A549 (cell line): ENCODE data around the gene SLIT1.

Experiments used
- CBX8 ChIP-seq: fragments of 200-600 bp; sonication (generic); IDR thresholded peaks from 2 replicates; pipeline ENCODE4 v1.6.1; 2016
- EHMT2 ChIP-seq: fragments of 200-600 bp; sonication (generic); IDR thresholded peaks from 2 replicates; pipeline ENCODE4 v1.6.1; 2016; ENCODE audit warnings: antibody characterized with exemption, low read depth, mild to moderate bottlenecking, moderate library complexity
- ESRRA ChIP-seq: fragments of 150-350 bp; IDR thresholded peaks from 2 replicates; pipeline ENCODE4 v1.6.1; 2014; ENCODE audit warnings: mild to moderate bottlenecking, low read length, borderline replicate concordance
- POLR2A ChIP-seq: IDR thresholded peaks from 2 replicates; pipeline ENCODE4 v1.6.1; 2012; ENCODE audit warnings: mild to moderate bottlenecking, low read length
- RARB ChIP-seq: fragments of 250-450 bp; sonication (Bioruptor Pico); IDR thresholded peaks from 2 replicates; pipeline ENCODE4 v1.8.0; 2021; ENCODE audit warnings: mild to moderate bottlenecking, moderate library complexity
- RCOR1 ChIP-seq: fragments of 150-350 bp; IDR thresholded peaks from 2 replicates; pipeline ENCODE4 v1.6.1; 2014; ENCODE audit warnings: antibody characterized with exemption, low read length, low read depth
- TFCP2L1 ChIP-seq: fragments of 250-450 bp; sonication (Bioruptor Pico); IDR thresholded peaks from 2 replicates; pipeline ENCODE4 v1.5.0; 2021; ENCODE audit warnings: mild to moderate bottlenecking
- TF ChIP-seq, protein P1 (sequence below): fragments of 200-600 bp; sonication (generic); IDR thresholded peaks from 2 replicates; pipeline ENCODE4 v1.6.1; 2016; ENCODE audit warnings: antibody characterized with exemption, mild to moderate bottlenecking, moderate library complexity
- TF ChIP-seq, protein P2 (sequence below): fragments of >200 bp; sonication (Bioruptor Twin); formaldehyde crosslinking; IDR thresholded peaks from 3 replicates; pipeline ENCODE4 v1.5.1; 2016
- TF ChIP-seq, protein P3 (sequence below): fragments of >200 bp; sonication (Bioruptor Twin); formaldehyde crosslinking; IDR thresholded peaks from 3 replicates; pipeline ENCODE4 v1.6.1; 2016

DNA sequence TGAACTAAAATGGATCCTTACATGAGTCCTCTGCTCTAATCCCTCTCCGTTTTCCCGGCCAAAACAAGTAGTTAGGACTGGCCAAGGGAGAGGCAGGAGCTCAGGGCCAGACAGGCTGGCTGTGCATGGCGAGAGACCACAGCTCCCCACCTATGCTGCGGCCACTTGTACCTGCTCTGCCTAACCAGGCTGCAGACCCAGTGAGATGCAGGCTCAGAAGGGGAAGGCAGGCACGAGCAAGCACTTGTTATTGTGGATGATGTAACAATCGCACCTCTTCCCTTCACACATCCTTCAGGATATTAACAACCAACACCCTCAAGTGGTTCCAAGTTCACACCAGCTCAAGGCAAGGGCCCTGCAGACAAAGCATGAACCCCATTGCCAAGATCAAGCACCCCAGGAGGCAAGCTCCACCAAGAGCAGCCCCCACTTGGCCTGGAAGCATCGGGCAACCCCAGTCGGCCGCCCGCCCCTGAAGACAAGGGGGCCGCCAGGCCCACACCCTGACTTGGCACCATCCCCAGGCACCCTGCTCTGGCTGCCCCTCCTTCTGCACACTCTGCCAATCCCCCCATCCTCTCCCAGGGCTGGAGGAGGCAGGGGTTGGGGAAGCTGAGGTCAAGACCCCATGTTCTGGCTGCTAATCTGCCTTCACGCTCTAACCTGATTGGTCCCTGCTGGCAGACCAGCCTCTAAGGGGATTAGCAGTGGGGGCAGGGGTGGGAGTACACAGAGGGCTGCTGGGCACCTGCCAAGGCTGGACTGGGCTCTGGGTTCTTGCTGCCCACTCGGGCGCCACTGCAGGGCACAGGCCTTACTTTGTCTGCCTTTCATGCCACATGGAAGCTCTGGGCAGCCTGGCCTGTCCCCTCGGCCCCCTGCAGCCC, 111.3 kb downstream of the SLIT1 start:
- TF ChIP-seq, protein P1, sequence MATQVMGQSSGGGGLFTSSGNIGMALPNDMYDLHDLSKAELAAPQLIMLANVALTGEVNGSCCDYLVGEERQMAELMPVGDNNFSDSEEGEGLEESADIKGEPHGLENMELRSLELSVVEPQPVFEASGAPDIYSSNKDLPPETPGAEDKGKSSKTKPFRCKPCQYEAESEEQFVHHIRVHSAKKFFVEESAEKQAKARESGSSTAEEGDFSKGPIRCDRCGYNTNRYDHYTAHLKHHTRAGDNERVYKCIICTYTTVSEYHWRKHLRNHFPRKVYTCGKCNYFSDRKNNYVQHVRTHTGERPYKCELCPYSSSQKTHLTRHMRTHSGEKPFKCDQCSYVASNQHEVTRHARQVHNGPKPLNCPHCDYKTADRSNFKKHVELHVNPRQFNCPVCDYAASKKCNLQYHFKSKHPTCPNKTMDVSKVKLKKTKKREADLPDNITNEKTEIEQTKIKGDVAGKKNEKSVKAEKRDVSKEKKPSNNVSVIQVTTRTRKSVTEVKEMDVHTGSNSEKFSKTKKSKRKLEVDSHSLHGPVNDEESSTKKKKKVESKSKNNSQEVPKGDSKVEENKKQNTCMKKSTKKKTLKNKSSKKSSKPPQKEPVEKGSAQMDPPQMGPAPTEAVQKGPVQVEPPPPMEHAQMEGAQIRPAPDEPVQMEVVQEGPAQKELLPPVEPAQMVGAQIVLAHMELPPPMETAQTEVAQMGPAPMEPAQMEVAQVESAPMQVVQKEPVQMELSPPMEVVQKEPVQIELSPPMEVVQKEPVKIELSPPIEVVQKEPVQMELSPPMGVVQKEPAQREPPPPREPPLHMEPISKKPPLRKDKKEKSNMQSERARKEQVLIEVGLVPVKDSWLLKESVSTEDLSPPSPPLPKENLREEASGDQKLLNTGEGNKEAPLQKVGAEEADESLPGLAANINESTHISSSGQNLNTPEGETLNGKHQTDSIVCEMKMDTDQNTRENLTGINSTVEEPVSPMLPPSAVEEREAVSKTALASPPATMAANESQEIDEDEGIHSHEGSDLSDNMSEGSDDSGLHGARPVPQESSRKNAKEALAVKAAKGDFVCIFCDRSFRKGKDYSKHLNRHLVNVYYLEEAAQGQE = no peak
- no peak for TF ChIP-seq TFCP2L1 (CRISPR knock-in tag)
- no peak for TF ChIP-seq POLR2A
- no peak for TF ChIP-seq CBX8
- TF ChIP-seq RCOR1 = no peak
- TF ChIP-seq ESRRA = no peak
- TF ChIP-seq, protein P2, sequence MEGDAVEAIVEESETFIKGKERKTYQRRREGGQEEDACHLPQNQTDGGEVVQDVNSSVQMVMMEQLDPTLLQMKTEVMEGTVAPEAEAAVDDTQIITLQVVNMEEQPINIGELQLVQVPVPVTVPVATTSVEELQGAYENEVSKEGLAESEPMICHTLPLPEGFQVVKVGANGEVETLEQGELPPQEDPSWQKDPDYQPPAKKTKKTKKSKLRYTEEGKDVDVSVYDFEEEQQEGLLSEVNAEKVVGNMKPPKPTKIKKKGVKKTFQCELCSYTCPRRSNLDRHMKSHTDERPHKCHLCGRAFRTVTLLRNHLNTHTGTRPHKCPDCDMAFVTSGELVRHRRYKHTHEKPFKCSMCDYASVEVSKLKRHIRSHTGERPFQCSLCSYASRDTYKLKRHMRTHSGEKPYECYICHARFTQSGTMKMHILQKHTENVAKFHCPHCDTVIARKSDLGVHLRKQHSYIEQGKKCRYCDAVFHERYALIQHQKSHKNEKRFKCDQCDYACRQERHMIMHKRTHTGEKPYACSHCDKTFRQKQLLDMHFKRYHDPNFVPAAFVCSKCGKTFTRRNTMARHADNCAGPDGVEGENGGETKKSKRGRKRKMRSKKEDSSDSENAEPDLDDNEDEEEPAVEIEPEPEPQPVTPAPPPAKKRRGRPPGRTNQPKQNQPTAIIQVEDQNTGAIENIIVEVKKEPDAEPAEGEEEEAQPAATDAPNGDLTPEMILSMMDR = no peak
- TF ChIP-seq RARB = no peak
- no peak for TF ChIP-seq EHMT2
- TF ChIP-seq, protein P3, sequence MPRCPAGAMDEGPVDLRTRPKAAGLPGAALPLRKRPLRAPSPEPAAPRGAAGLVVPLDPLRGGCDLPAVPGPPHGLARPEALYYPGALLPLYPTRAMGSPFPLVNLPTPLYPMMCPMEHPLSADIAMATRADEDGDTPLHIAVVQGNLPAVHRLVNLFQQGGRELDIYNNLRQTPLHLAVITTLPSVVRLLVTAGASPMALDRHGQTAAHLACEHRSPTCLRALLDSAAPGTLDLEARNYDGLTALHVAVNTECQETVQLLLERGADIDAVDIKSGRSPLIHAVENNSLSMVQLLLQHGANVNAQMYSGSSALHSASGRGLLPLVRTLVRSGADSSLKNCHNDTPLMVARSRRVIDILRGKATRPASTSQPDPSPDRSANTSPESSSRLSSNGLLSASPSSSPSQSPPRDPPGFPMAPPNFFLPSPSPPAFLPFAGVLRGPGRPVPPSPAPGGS = no peak
